ENCODE measurements around the gene ZCCHC17. TPM values are rescaled to one million over a fixed set of nuclear protein-coding genes. Genes with fewer than 3 reads are reported as not detected.

Gene ZCCHC17
- total RNA-seq, 2 experiments from 2014 or later: 30.3 to 34.3 TPM

DNA sequence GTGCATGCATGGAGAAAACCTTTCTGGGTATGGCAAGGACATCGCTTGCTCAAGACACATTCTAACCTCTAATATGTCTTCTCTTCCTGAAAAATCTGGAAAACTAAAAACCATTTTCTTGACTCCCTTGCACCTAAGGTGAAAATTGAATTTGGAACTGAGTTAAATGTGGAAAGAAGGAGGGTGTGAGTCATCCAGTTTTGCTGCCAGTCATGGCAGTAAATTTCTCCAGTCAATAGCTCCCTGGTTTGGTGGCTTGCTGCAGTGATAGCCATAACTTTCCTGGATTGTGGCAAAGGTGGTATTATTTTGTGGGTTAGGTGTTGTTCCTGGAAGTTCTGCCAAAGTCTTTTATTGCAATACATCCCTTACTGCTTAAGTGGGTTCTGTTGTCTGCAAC lies 2.5 kb downstream of the ZCCHC17 start:
- ChIA-PET POLR2A (no interaction called here), CTCF (no interaction called here)

DNA sequence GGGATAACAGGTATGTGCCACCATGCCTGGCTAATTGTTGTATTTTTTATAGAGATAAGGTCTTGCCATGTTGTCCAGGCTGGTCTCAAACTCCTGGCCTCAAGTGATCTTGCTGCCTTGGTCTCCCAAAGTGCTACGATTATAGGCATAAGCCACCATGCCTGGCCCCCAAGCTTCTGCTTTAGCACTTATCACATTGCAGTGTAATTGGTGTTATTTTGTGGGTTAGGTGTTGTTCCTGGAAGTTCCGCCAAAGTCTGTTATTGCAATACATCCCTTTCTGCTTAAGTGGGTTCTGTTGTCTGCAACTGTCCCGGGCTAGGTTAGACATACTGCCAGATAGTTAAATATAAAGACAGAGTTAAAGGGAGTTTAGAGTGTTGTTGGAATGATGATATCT lies 3.4 kb downstream of the ZCCHC17 start:
- ChIA-PET POLR2A (no interaction called here), CTCF (no interaction called here)

DNA sequence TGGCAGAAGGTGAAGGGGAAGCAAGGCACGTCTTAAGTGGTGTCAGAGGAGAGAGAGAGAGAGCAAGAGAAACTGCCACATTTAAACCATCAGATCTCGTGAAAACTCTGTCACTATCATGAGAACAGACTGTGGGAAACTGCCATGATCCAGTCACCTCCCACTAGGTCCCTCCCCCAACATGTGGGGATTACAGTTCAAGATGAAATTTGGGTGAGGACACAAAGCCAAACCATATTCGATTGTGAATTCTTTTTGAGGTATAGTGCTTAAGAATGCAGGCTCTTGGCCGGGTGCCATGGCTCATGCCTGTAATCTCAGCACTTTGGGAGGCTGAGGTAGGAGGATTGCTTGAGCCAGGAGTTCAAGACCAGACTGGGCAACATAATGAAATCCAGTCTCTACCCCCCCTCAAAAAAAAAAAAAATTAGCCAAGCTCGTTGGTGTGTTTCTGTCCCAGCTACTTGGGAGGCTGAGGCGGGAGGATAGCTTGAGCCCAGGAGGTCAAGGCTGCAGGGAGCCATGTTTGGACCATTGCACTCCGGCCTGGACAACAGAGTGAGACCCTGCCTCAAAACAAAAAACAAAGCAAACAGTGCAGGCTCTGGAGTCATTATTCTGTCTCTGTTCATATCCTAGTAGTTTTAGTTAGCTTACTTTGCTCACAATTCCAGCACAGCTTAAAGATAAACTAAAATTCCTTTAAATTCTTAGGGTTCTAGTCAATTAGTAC lies 6.0 kb downstream of the ZCCHC17 start:
- ChIA-PET CTCF (no interaction called here), POLR2A (no interaction called here)

DNA sequence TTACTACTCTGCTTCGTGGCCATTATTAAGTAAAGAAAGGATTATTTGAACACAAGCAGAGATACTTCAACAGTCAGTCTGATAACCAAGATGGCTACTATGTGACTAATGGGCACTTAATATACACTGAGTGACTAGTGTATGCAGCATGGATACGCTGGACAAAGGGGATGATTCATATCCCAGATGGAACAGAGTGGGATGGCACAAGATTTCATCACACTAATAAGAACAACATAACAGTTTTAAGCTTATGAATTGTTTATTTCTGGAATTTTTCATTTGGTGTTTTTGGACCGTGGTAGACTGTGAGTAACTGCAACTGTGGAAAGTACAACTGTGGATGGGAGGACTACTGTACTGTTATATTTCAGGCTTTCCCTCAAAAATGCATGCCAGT lies 9.4 kb downstream of the ZCCHC17 start:
- ChIA-PET POLR2A (no interaction called here), CTCF (no interaction called here)

DNA sequence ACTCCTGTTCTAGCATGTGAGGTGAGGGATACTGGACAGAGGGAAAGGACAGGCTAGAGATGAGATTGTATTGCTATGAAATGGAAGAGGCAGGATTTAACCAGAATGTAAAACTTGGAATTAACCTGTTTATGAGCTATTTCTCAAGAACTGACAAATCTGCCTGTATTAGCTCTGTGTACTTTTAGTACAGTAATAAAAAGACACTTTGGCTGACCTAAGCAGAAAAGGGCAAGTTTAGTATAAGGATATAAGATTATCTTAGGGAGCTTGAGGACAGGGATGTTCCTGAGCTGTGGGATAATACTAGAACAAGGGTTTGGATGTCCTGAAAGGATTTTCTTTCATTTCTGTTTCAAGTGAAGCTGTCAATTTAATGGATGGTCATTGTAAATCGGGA lies 11.2 kb downstream of the ZCCHC17 start:
- ChIA-PET CTCF (interaction anchor here (0.6 kb wide), 1 partner anchor 29 kb away, joined by 3 read pairs; no protein-coding TSS in a partner anchor), POLR2A (no interaction called here)

DNA sequence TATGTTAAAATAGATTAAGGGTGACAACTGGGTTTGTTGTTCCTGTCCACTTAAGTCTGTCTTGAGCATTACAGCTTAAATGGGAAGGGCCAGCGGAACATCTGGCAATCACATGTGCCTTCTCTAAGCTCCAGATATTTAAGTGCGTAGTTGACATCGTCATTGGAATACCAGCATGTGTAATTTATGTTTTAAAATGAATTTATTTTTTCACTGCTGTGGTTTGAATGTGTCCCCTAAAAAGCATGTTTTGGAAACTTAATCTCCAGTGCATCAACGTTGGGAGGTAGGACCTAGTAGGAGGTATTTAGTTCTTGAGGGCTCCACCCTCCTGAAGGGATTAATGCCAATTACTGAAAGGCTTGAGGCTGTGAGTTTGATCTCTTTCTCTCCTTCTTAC lies 13.4 kb downstream of the ZCCHC17 start:
- ChIA-PET CTCF (no interaction called here), POLR2A (no interaction called here)

DNA sequence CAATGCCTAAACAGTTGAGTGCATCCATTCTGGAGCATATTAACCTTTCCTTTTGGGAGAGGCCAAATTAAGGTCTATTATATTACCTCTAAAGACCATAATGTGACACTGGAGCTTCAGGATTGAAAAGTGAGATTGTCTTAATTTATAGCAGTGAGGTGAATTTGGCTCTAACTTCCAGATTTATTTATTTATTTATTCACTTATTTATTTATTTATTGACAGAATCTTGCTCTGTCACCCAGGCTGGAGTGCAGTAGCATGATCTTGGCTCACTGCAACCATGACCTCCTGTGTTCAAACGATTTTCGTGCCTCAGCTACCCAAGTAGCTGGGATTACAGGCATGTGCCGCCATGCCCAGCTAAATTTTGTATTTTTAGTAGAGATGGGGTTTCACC lies 19.1 kb downstream of the ZCCHC17 start:
- ChIA-PET POLR2A (no interaction called here), CTCF (no interaction called here)

DNA sequence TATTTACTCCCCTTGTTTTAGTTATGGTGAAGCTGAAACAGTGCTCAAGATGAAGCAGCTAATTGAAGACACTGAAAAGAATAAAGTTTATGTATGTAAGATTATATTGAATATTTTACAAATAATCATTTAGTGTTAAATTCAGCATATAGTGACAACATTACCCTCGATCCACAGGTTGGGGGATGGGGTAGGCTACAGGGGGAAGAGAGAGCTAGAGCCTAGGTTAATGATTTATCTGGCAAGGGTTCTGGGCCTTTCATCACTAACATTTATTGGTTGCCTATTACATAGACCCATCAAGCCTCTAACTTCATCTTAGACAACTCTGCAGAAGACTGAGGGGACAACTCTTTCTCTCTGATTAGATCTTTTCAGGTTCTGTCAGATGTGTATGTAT lies 21.3 kb downstream of the ZCCHC17 start:
- POLR2A ChIA-PET: no interaction called here

DNA sequence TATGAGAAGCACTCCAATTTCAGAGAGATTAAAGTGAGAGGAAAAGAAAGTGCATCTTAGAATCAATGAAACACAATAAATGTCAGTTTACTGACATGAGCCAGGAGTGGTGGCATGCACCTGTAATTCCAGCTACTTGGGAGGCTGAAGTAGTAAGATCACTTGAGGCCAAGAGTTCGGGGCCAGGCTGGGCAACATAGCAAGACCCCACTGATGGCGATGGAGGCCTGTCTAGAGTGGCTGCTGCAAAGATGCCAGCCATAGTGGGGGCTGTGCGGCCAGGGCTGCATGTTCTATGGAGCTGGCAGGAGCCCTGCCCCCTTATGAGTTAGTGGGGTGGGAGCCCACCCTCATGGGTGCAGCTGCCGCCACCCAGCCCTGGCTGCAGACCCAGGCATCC lies 27.3 kb downstream of the ZCCHC17 start:
- CTCF ChIA-PET: no interaction called here
- POLR2A ChIA-PET: no interaction called here

More for the DNA sequence above, 21.3 kb downstream of the ZCCHC17 start:
- CTCF ChIA-PET: no interaction called here

DNA sequence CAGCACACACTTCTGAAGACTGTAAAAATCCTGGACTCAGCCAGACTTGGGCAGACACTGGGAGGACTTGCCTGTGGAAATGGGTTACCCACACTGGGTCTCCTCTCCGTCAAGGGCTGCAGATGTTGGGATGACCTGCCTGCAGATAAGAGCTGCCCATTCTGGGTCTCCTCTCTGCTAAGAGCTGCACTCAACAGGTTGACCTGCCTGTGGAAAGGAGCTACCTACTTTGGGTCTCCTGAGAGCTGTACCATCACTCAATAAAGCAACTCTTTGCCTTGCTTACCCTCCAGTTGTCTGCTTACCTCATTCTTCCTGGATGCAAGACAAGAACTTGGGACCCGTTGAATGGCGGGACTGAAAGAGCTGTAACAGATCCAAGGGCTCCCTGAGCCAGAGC lies 28.2 kb downstream of the ZCCHC17 start:
- CTCF ChIA-PET: no interaction called here
- POLR2A ChIA-PET: no interaction called here

DNA sequence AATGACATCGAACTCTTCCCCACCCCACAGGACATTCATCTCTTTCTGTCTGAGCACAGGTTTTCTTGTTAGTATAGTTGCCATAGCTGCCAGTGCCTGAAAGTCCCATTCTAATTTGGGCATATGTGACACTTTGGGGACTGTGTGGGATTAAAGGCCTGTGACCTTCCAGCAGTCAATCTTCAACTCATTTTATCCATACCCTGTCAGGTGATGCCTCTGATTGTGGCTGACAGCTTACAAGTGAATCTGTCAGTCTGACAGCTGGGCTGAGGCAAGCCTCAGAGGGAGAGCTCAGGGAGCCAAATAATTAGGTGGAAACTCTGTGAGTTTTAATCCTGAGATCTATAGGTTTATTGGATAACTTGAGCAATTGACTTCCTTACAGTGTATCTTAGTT lies 29.6 kb downstream of the ZCCHC17 start:
- CTCF ChIA-PET: interaction anchor here (0.6 kb wide), 1 partner anchor 384 kb away, joined by 3 read pairs; no protein-coding TSS in a partner anchor
- POLR2A ChIA-PET: no interaction called here

DNA sequence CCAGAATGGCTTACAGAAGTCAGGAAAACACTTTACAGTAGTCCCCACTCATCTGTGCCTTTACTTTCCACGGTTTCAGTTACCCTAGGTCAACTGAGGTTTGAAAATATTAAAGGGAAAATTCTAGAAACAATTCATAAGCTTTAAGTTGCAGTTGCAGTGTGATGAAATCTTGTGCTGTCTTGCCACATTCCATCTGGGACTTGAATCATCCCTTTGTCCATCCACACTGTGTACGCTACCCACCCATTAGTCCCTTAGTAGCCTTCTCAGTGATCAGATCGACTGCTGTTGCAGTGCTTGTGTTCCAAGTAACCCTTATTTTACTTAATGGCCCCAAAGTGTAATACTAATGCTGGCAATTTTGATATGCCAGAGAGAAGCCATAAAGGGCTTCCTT lies 30.5 kb downstream of the ZCCHC17 start:
- ChIA-PET CTCF (no interaction called here), POLR2A (no interaction called here)

DNA sequence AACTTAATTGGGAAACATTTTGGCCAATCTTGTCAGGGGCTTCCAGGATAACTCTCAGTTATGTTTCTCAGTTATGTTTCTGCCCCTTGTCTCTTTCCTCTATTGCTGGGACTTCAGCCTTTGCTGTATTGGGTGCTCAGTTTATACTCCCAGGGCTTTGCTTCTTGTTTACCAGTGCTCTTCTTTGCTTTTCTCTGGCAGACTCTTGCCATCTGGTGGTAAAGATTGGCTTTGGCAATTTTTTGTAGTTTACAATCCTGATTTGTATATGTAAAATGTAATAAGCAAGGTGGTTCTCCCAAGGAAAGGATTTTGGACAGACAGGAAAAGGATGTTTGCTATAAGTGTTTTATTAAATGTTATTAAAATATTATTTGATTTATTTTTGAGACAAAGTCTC lies 38.2 kb downstream of the ZCCHC17 start:
- ChIA-PET CTCF (no interaction called here), POLR2A (no interaction called here)

DNA sequence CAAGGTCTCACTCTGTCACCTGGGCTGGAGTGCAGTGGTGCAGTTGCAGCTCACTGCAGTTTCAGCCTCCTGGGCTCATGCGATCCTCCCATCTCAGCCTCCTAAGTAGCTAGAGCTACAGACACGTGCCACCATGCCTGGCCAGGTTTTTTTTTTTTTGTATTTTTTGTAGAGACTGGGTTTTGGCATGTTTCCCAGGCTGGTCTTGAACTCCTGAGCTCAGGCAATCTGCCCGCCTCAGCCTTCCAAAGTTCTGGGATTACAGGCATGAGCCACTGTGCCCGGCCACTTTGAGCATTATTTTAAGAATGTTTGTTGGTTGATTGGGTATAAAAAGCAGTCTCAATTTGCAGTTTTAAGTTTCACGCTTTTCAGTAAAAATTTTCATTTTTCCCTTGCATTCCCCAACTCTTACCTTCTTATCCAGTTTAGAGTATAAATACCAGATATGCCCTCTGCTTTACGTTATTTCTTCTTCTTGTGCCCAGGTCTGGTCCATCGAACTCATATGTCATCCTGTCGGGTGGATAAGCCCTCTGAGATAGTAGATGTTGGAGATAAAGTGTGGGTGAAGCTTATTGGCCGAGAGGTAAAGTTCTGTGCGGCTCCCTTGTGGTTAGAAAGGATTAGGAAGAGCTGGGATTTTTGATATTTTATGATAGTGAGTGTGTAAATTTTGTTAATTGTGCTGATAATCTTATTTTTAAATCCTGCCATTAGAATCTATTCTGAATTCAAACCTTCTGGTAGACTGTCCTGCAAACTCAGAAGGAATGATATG lies 40.0 kb downstream of the ZCCHC17 start:
- ChIA-PET CTCF (interaction anchor here (0.6 kb wide), 1 partner anchor 28 kb away, joined by 3 read pairs; no protein-coding TSS in a partner anchor), POLR2A (no interaction called here)

DNA sequence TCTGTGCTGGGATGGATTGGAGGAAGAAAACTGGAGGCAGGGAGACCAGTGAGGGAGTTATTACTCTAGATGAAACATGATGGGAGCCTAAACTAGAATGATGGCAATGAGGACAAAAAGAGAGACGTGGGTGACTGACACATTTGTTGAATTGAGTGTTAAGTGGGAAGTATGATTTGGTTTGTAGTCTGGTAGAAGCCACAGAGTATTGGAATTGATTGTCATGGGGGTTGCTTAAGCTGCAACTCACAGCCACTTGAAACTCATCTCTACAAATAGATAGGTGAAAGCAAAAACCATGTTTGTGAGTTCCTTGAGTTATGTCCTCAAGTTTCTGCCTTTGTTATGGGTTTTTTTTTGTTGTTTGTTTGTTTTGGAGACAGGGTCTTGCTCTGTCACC lies 47.7 kb downstream of the ZCCHC17 start:
- CTCF ChIA-PET: no interaction called here
- POLR2A ChIA-PET: no interaction called here

DNA sequence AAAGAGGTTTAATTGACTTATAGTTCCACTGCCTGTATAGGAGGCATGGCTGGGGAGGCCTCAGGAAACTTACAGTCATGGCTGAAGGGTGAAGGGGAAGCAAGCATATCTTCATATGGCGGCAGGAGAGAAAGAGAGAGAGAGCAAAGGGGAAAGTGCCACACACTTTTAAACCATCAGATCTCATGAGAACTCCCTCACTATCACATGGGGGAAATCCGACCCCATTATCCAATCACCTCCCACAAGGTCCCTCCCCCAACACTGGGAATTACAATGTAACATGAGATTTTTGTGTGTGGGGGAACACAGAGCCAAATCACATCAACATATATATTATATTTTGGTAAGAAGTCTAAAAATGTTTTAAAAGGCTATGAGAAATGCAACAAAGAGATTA lies 48.8 kb downstream of the ZCCHC17 start:
- POLR2A ChIA-PET: interaction anchor here (0.6 kb wide), 1 partner anchor 23 kb away, joined by 4 read pairs; no protein-coding TSS in a partner anchor
- CTCF ChIA-PET: interaction anchor here (0.6 kb wide), 1 partner anchor 1154 kb away, joined by 4 read pairs; no protein-coding TSS in a partner anchor

DNA sequence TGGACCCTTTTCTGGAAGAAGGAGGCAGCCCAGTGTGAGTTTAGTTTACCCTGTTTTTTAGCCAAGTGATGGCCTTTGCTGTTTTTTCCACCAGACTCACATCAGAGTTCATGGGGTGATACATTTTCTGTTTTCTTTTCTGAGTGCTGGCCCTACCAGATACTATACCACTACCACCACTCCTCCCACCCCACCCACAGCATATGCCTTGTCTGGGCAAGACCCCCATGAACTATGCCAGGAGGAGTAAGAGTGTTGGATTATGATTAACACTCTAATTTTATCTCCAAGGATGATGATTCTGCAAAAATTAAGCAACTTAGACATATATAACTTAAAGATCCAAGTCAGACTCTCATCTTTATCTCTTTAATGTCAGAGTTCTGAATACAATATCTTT lies 50.0 kb downstream of the ZCCHC17 start:
- POLR2A ChIA-PET: no interaction called here
- CTCF ChIA-PET: no interaction called here

DNA sequence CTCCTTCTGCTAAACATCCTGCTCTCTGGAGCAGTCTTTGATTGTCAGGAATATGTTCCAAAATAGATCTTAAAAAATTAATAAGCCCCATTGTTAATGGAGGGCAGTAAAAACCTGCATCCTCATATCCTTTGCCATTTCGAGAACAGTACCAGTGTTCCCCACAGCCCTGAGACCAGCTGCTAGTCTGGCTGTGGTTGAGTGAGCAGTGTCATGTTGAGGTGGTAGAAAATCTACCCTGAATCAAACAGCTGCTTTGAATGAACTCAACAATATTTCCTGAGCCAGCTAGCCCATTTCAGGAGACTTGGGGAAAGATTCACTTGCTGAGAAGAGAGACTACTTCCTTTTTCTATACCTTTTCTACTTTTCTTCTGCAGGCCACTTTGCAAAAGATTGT lies 51.6 kb downstream of the ZCCHC17 start:
- CTCF ChIA-PET: no interaction called here
- POLR2A ChIA-PET: no interaction called here

DNA sequence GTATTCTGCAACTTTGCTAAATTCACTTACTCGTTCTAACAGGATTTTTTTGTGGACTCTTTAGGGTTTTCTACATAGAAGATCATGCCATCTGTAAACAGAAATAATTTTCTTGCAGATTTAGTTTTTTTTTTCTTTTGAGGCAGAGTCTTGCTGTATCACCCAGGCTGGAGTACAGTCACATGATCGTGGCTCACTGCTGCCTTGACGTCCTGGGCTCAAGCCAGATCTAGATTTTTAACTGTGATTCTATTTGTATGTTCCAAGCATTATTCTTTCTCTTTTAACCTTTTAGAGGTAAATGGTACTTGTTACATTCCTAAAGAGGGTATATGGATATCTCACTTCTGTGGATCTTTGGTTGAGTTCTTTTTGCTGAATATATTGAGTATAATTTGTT lies 57.5 kb downstream of the ZCCHC17 start:
- ChIA-PET POLR2A (no interaction called here), CTCF (no interaction called here)

DNA sequence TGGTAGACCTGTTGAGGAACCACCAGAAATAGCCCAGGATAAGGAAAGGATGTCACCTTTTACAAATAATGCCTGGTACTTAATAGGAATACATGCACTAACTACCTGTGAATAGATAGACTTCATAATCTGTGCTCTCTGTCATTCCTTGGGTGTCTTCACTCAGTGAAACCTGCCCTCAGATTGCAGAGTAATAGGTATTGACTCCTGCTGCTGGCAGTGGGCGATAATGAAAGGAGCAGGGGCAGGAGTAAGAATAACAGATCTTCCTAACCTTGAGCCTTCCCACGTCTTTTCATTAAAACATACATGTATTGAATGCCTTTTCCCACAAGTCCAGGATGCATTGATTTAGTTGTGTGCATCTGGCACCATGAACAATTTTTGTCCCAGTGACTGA lies 59.6 kb downstream of the ZCCHC17 start:
- CTCF ChIA-PET: no interaction called here

DNA sequence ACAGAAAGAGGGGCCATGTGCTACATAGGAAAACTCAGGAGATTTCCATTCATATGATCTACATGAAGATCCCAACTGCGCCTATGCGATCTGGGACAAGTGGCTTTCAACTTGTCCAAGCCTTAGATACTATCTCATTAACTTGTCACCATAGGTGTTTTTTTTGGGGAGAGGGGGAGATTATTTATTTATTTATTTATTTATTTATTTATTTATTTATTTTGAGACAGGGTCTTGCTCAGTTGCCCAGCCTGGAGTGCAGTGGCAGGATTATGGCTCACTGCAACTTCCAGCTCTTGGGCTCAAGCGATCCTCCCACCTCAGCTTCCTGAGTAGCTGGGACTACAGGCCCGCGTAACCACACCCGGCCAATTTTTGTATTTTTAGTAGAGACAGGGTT lies 64.8 kb downstream of the ZCCHC17 start:
- CTCF ChIA-PET: interaction anchor here (1.8 kb wide), 1 partner anchor 8 kb away, joined by 4 read pairs; no protein-coding TSS in a partner anchor
- POLR2A ChIA-PET: no interaction called here

More for the DNA sequence above, 59.6 kb downstream of the ZCCHC17 start:
- POLR2A ChIA-PET: no interaction called here
